K562 (cell line): ENCODE data around the gene LRRC38. TPM values are rescaled to one million over a fixed set of nuclear protein-coding genes. Genes with fewer than 3 reads are reported as not detected.

Experiments
- ATAC-seq: fragments of 200-7000 bp; cut with Tn5 transposase; 3 replicates; pipeline ENCODE4 v1.9.1; 2020; ENCODE audit warnings: moderate library complexity
- BruUV-seq: library from RNA; stranded (reverse); fragments of 400-500 nt; replicated peaks from 2 replicates; lab custom pipeline; 2021; lab: Mats Ljungman, UMichigan
- CTCF ChIA-PET: fragments of 300-600 bp; formaldehyde crosslinking; extraction: SDS; loops from one replicate; lab custom pipeline; 2021; ENCODE audit warnings: low intra/inter-chr PET ratio; lab: Yijun Ruan, JAX
- POLR2A ChIA-PET: fragments of 300-600, 350-650 bp; sonication (Branson Sonifier 250); formaldehyde crosslinking; extraction: SDS; loops from one replicate; lab custom pipeline; 2021; ENCODE audit warnings: antibody characterized with exemption, inconsistent platforms; lab: Yijun Ruan, JAX
- DNase-seq, 4 experiments: peaks; one replicate each; pipeline versions ENCODE4 v3.0.0 to v3.0.0-alpha.2; 2011 to 2018; ENCODE audit warnings: low spot score in 3 of 4, mixed read lengths in 3 of 4; ENCODE audit errors: extremely low read depth in 1 of 4
- FAIRE-seq: peaks from 2 replicates; lab custom pipeline; 2011; peaks lifted over from hg19 to GRCh38; lab: Jason Lieb, UNC
- H2AFZ ChIP-seq: 2 replicates; pipeline ENCODE4 v1.6.0; 2011; ENCODE audit warnings: low read depth, low read length, control low read depth, inconsistent platforms
- H3K27ac ChIP-seq: fragments of 200-600 bp; 3 replicates; pipeline ENCODE4 v1.8.0; 2011; ENCODE audit warnings: low read depth, mild to moderate bottlenecking, control low read depth, inconsistent platforms, low read length, moderate library complexity, mixed read lengths; ENCODE audit errors: extremely low read depth
- H3K27me3 ChIP-seq, 2 experiments: fragments of 300-600 bp in 1 of 2; 2 replicates in 1 of 2; 3 replicates in 1 of 2; pipeline versions ENCODE4 v1.6.0 to v1.8.0; 2011; ENCODE audit warnings: inconsistent platforms in 2 of 2, low read length in 2 of 2, mild to moderate bottlenecking in 1 of 2, mixed read lengths in 1 of 2, moderate library complexity in 1 of 2; ENCODE audit not compliant: control insufficient read depth in 2 of 2, insufficient read depth in 2 of 2
- H3K36me3 ChIP-seq: fragments of 300-600 bp; 3 replicates; pipeline ENCODE4 v1.8.0; 2011; ENCODE audit warnings: mild to moderate bottlenecking, low read length, inconsistent platforms; ENCODE audit not compliant: control insufficient read depth, insufficient read depth
- H3K4me1 ChIP-seq, 2 experiments: fragments of 200-600 bp in 1 of 2; replicated peaks in 1 of 2; 2 replicates in 1 of 2; 3 replicates in 1 of 2; pipeline versions ENCODE4 v1.5.1 to v1.8.0; 2011; ENCODE audit warnings: inconsistent platforms in 2 of 2, low read length in 2 of 2, mild to moderate bottlenecking in 1 of 2, mixed read lengths in 1 of 2, moderate library complexity in 1 of 2; ENCODE audit not compliant: control insufficient read depth in 2 of 2, insufficient read depth in 2 of 2
- H3K4me2 ChIP-seq: 2 replicates; pipeline ENCODE4 v1.6.1; 2011; ENCODE audit warnings: low read length, control low read depth, inconsistent platforms, mixed read lengths; ENCODE audit not compliant: insufficient read depth
- H3K4me3 ChIP-seq: fragments of 200-600 bp; sonication (generic), shearing (Covaris generic); 2 replicates; pipeline ENCODE4 v1.5.1; 2016; ENCODE audit warnings: control low read depth, inconsistent platforms
- H3K79me2 ChIP-seq: fragments of 200-600 bp; 3 replicates; pipeline ENCODE4 v1.8.0; 2011; ENCODE audit warnings: low read length, inconsistent platforms; ENCODE audit not compliant: control insufficient read depth, insufficient read depth
- H3K9ac ChIP-seq, 2 experiments: 2 replicates each; pipeline versions ENCODE4 v1.6.0 to v1.6.1; 2011; ENCODE audit warnings: low read depth in 2 of 2, low read length in 2 of 2, control low read depth in 1 of 2, inconsistent platforms in 1 of 2, mild to moderate bottlenecking in 1 of 2, mixed read lengths in 1 of 2; ENCODE audit not compliant: insufficient read depth in 1 of 2
- H3K9me1 ChIP-seq: one replicate; pipeline ENCODE4 v1.6.0; 2011; ENCODE audit warnings: inconsistent platforms, mild to moderate bottlenecking, low read length, moderate library complexity; ENCODE audit not compliant: control insufficient read depth, insufficient read depth
- H3K9me3 ChIP-seq: replicated peaks from 2 replicates; pipeline ENCODE4 v1.5.1; 2011; ENCODE audit warnings: low read depth, low read length, inconsistent platforms; ENCODE audit not compliant: control insufficient read depth, insufficient read depth
- H4K20me1 ChIP-seq: replicated peaks from 2 replicates; pipeline ENCODE4 v1.6.1; 2011; ENCODE audit warnings: low read length, inconsistent platforms, mixed read lengths; ENCODE audit not compliant: control insufficient read depth, insufficient read depth
- CLOCK ChIP-seq: fragments of 250-450 bp; sonication (Bioruptor Pico); IDR thresholded peaks from 2 replicates; pipeline ENCODE4 v1.4.0; 2020; ENCODE audit warnings: mild to moderate bottlenecking, moderate library complexity, borderline replicate concordance
- CREB5 ChIP-seq: fragments of 250-450 bp; sonication (Bioruptor Pico); IDR thresholded peaks from 2 replicates; pipeline ENCODE4 v1.5.0; 2020; ENCODE audit warnings: mild to moderate bottlenecking
- CSDE1 ChIP-seq, 2 experiments: fragments of 450-650 bp; IDR thresholded peaks; 2 replicates each; pipeline ENCODE4 v1.6.1; 2016; ENCODE audit warnings: mild to moderate bottlenecking in 1 of 2
- MYNN ChIP-seq, 2 experiments: sonication (generic); formaldehyde crosslinking in 1 of 2; IDR thresholded peaks; 2 replicates each; pipeline versions ENCODE4 v1.5.0 to v1.6.1; 2016 to 2020; ENCODE audit warnings: antibody characterized with exemption in 1 of 2, missing genetic modification reagents in 1 of 2
- POLR2G ChIP-seq: fragments of 200-400 bp; formaldehyde crosslinking; IDR thresholded peaks from 2 replicates; pipeline ENCODE4 v1.6.1; 2017; ENCODE audit warnings: low read depth, mild to moderate bottlenecking, antibody characterized with exemption, low read length, moderate library complexity
- RERE ChIP-seq: sonication (generic); formaldehyde crosslinking; IDR thresholded peaks from 2 replicates; pipeline ENCODE4 v1.8.0; 2023; ENCODE audit warnings: missing genetic modification reagents, mild to moderate bottlenecking, borderline replicate concordance
- ZNF175 ChIP-seq: fragments of 200-800 bp; sonication (Bioruptor generic); IDR thresholded peaks from 2 replicates; pipeline ENCODE4 v1.6.1; 2016; ENCODE audit warnings: low read depth, mild to moderate bottlenecking, missing genetic modification characterization, missing compliant biosample characterization
- WGBS: fragments of 100-300 bp; shearing (Covaris generic); methylation state at CpG from one replicate; pipeline ENCODE4 v1.1.6; 2016; ENCODE audit warnings: low coverage, mixed read lengths; ENCODE audit not compliant: insufficient coverage; ENCODE audit errors: missing lambda C conversion rate; 5-methylcytosine and 5-hydroxymethylcytosine counted together
- in situ Hi-C: fragments of 300-500 bp; cut with MboI; formaldehyde crosslinking; loops from 4 replicates; pipeline ENCODE4 v1.15.0; 2018; ENCODE audit warnings: inconsistent platforms, mixed read lengths
- intact Hi-C: fragments of 100-400 bp; cut with micrococcal nuclease; formaldehyde crosslinking; loops from 2 replicates; pipeline ENCODE4 v1.14.2; 2022
- polyA plus RNA-seq, 8 experiments: library from polyadenylated mRNA; depleted of rRNA in 4 of 8; stranded (reverse) in 5 of 8; unstranded in 3 of 8; fragments of >200 nt; fragmentation: Nextera tagmentation in 2 of 8; fragmentation: Illumina TruSeq in 1 of 8; extraction: Ambion mirVana in 2 of 8; extraction: Trizol in 1 of 8; gene quantifications; 2 replicates each; pipeline versions ENCODE4 v1.2.1 to v1.2.3, GENCODE V29; 2011 to 2014; ENCODE audit warnings: inconsistent platforms in 1 of 8, missing spikeins in 1 of 8
- total RNA-seq, 7 experiments: library from RNA; depleted of rRNA in 6 of 7; stranded (reverse); fragments of >200 nt in 6 of 7; fragmentation: Illumina TruSeq in 2 of 7; extraction: Trizol in 2 of 7; gene quantifications; 2 replicates each; pipeline versions ENCODE4 v1.2.1 to v1.2.3, GENCODE V29; 2011 to 2021; ENCODE audit warnings: low replicate concordance in 1 of 7

The LRRC38 gene
- total and polyA plus RNA-seq, 9 of the 15 experiments (the other 6 are each of a cell fraction or from before 2014, with no cell fraction given), result not detected

GRCh38 chr1:13505020-13505419 is 8.8 kb downstream of the LRRC38 start:
- ChIA-PET CTCF (no interaction called here), POLR2A (interaction anchor here (1.8 kb wide), 1 partner anchor 12 kb away, joined by 6 read pairs; no protein-coding TSS in a partner anchor)
- no peaks in the 10 kb centered on the region for H3K4me1 ChIP-seq
- DNase-seq (no peak), ATAC-seq (no peak), FAIRE-seq (no peak)
- peaks cover 7 to 49% of the 10 kb centered on the region in 2 experiments; a peak in 4 of 5 replicates for H3K27me3 ChIP-seq
- H3K4me3 ChIP-seq, result no peak overlapping the region
- no peaks in the 10 kb centered on the region for H3K79me2 ChIP-seq
- H3K27ac ChIP-seq, result no peak overlapping the region
- H3K4me2 ChIP-seq, result no peak overlapping the region
- WGBS, result 3% methylated on average over 8 of the region's 8 CpGs
- intact Hi-C loops, result no loop called here
- no peak overlapping the region for H2AFZ ChIP-seq
- no TSS peak for BruUV-seq
- in situ Hi-C loops, result no loop called here
- no peak for TF ChIP-seq CSDE1 (IDR thresholded peaks at IDR 0.05)
- no peak for TF ChIP-seq RERE (CRISPR knock-in tag)
- no peak for TF ChIP-seq POLR2G
- TF ChIP-seq CLOCK (CRISPR knock-in tag), result no peak
- no peak for TF ChIP-seq CREB5 (CRISPR knock-in tag)
- no peak for TF ChIP-seq MYNN (IDR thresholded peaks at IDR 0.05)
- TF ChIP-seq MYNN (CRISPR knock-in tag; IDR thresholded peaks at IDR 0.05), result no peak
- no peak for TF ChIP-seq ZNF175 (CRISPR knock-in tag)
- TF ChIP-seq, all 486 proteins: peak for 0
- Histone ChIP-seq H4K20me1 (peaks cover 20% of the 10 kb centered on the region), H3K9me1 (no peaks in the 10 kb centered on the region), H3K36me3 (no peaks in the 10 kb centered on the region), H3K9me3 (no peaks in the 10 kb centered on the region), H3K9ac (no peak overlapping the region)
